Thymus (tissue), 11 donors: ENCODE results near the gene SLC16A11. TPM values are rescaled to one million over a fixed set of nuclear protein-coding genes. Genes with fewer than 3 reads are reported as not detected.

Experiments
- DNase-seq, 9 donors: peaks; one replicate each; pipeline ENCODE4 v3.0.0-alpha.2; 2013; ENCODE audit warnings: low spot score in 9 of 9, low read depth in 6 of 9, missing footprints in 1 of 9
- H3K27ac ChIP-seq, 2 donors: one replicate each; pipeline ENCODE4 v1.5.1; 2013; ENCODE audit warnings: control low read depth in 1 of 2, low read depth in 1 of 2, low read length in 1 of 2, mild to moderate bottlenecking in 1 of 2, moderate library complexity in 1 of 2
- H3K27me3 ChIP-seq, 2 donors: one replicate each; pipeline ENCODE4 v1.5.1; 2013; ENCODE audit warnings: low read length in 1 of 2; ENCODE audit not compliant: control insufficient read depth in 2 of 2, insufficient read depth in 1 of 2
- H3K36me3 ChIP-seq, 2 donors: one replicate each; pipeline ENCODE4 v1.5.1; 2013; ENCODE audit warnings: low read length in 1 of 2, mild to moderate bottlenecking in 1 of 2, moderate library complexity in 1 of 2; ENCODE audit not compliant: control insufficient read depth in 2 of 2, insufficient read depth in 2 of 2
- H3K4me1 ChIP-seq, 2 donors: one replicate each; pipeline ENCODE4 v1.5.1; 2013; ENCODE audit warnings: low read length in 2 of 2; ENCODE audit not compliant: control insufficient read depth in 2 of 2, insufficient read depth in 2 of 2
- H3K4me3 ChIP-seq, 2 donors: one replicate each; pipeline ENCODE4 v1.5.1; 2013; ENCODE audit warnings: low read length in 2 of 2, control low read depth in 1 of 2, mild to moderate bottlenecking in 1 of 2
- H3K9me3 ChIP-seq, 2 donors: one replicate each; pipeline ENCODE4 v1.5.1; 2013; ENCODE audit warnings: low read length in 1 of 2, mild to moderate bottlenecking in 1 of 2; ENCODE audit not compliant: control insufficient read depth in 2 of 2, insufficient read depth in 1 of 2
- WGBS: extraction: QIAGEN DNeasy Blood & Tissue Kit; methylation state at CpG from one replicate; pipeline ENCODE4 v1.1.7; 2013; 5-methylcytosine and 5-hydroxymethylcytosine counted together
- polyA plus RNA-seq: library from polyadenylated mRNA; stranded (reverse); fragments of 200-250 nt; gene quantifications from one replicate; pipeline ENCODE4 v1.2.3, GENCODE V29; 2013
- total RNA-seq: library from RNA; stranded (reverse); fragments of 120-200 nt; gene quantifications from one replicate; pipeline ENCODE4 v1.2.4, GENCODE V29; 2013
- donor health status: healthy.

Gene SLC16A11
- total and polyA plus RNA-seq, 2 donors: 0.52 to 7.4 TPM

- 13% methylated on average over 15 of the region's 15 CpGs for WGBS
- H3K9me3 ChIP-seq: peaks cover 0 to 13% of the 10 kb centered on the region in 2 donors
- H3K4me3 ChIP-seq: peak overlapping the region; percentile 6 to 10
- H3K27me3 ChIP-seq: peaks cover 38 to 77% of the 10 kb centered on the region in 2 donors
- H3K4me1 ChIP-seq: peaks cover 11 to 32% of the 10 kb centered on the region in 2 donors
- H3K27ac ChIP-seq: peak overlapping the region; percentile 41 to 62
- peak in 1 of 9 donors; percentile 42 for DNase-seq
- H3K36me3 ChIP-seq: no peaks in the 10 kb centered on the region
Measured at GRCh38 chr17:7046127-7046724, 2.3 kb upstream of the SLC16A11 start.

GRCh38 chr17:7045492-7046126, 1.7 kb upstream of the SLC16A11 start:
- peak in 4 of 9 donors; percentile 48 to 85 (median 73) for DNase-seq
- Histone ChIP-seq H3K9me3 (peaks cover 0 to 13% of the 10 kb centered on the region in 2 donors), H3K4me3 (peak overlapping the region in 1 of 2 donors; percentile 10), H3K27me3 (peaks cover 38 to 77% of the 10 kb centered on the region in 2 donors), H3K4me1 (peaks cover 11 to 32% of the 10 kb centered on the region in 2 donors), H3K36me3 (no peaks in the 10 kb centered on the region), H3K27ac (peak overlapping the region in 1 of 2 donors; percentile 62)
- WGBS: 32% methylated on average over 5 of the region's 5 CpGs

- Histone ChIP-seq H3K4me3 (peak overlapping the region in 1 of 2 donors; percentile 26), H3K9me3 (peaks cover 0 to 13% of the 10 kb centered on the region in 2 donors), H3K4me1 (peaks cover 11 to 32% of the 10 kb centered on the region in 2 donors), H3K27me3 (peaks cover 38 to 65% of the 10 kb centered on the region in 2 donors), H3K27ac (no peak overlapping the region), H3K36me3 (no peaks in the 10 kb centered on the region)
- no peak for DNase-seq
- WGBS: 3% methylated on average over 21 of the region's 21 CpGs
Measured at GRCh38 chr17:7043182-7043496, 753 bp downstream of the SLC16A11 start.

- peak in 1 of 9 donors; percentile 48 for DNase-seq
- H3K36me3 ChIP-seq: no peaks in the 10 kb centered on the region
- H3K9me3 ChIP-seq: peaks cover 0 to 13% of the 10 kb centered on the region in 2 donors
- WGBS: 4% methylated on average over 53 of the region's 53 CpGs
- no peak overlapping the region for H3K27ac ChIP-seq
- peaks cover 11 to 32% of the 10 kb centered on the region in 2 donors for H3K4me1 ChIP-seq
- H3K4me3 ChIP-seq: peak overlapping the region; percentile 16 to 26
- peaks cover 38 to 62% of the 10 kb centered on the region in 2 donors for H3K27me3 ChIP-seq
Measured at GRCh38 chr17:7042501-7043181, 1.3 kb downstream of the SLC16A11 start.

- Histone ChIP-seq H3K4me3 (peak overlapping the region; percentile 16 to 26), H3K4me1 (peaks cover 11 to 32% of the 10 kb centered on the region in 2 donors)
- WGBS: 43% methylated on average over 43 of the region's 43 CpGs
Measured at GRCh38 chr17:7041607-7042500, 2.0 kb downstream of the SLC16A11 start.

GRCh38 chr17:7039832-7040231, 4.1 kb downstream of the SLC16A11 start:
- Histone ChIP-seq H3K4me3 (no peak overlapping the region), H3K4me1 (peaks cover 12 to 37% of the 10 kb centered on the region in 2 donors), H3K36me3 (no peaks in the 10 kb centered on the region), H3K9me3 (peaks cover 0 to 13% of the 10 kb centered on the region in 2 donors), H3K27ac (no peak overlapping the region), H3K27me3 (peaks cover 30 to 45% of the 10 kb centered on the region in 2 donors)
- 92% methylated on average over 5 of the region's 5 CpGs for WGBS
- DNase-seq: no peak

More at GRCh38 chr17:7041607-7042500, 2.0 kb downstream of the SLC16A11 start:
- peaks cover 38 to 58% of the 10 kb centered on the region in 2 donors for H3K27me3 ChIP-seq
- no peak overlapping the region for H3K27ac ChIP-seq
- H3K9me3 ChIP-seq: peaks cover 0 to 13% of the 10 kb centered on the region in 2 donors
- DNase-seq: peak in 1 of 9 donors; percentile 40
- H3K36me3 ChIP-seq: no peaks in the 10 kb centered on the region

- 95% methylated on average over 19 of the region's 19 CpGs for WGBS
- Histone ChIP-seq H3K9me3 (peaks cover 0 to 8% of the 10 kb centered on the region in 2 donors), H3K4me3 (no peak overlapping the region), H3K27me3 (peaks cover 18 to 29% of the 10 kb centered on the region in 2 donors), H3K4me1 (peaks cover 13 to 28% of the 10 kb centered on the region in 2 donors), H3K36me3 (no peaks in the 10 kb centered on the region), H3K27ac (no peak overlapping the region)
- DNase-seq: no peak
Measured at GRCh38 chr17:7038025-7038862, 5.6 kb downstream of the SLC16A11 start.
